HCT116 (cell line): ENCODE data around the gene DOCK4. TPM values are rescaled to one million over a fixed set of nuclear protein-coding genes. Genes with fewer than 3 reads are reported as not detected.

Experiments
- ATAC-seq: fragments of 200-7000 bp; cut with Tn5 transposase; 2 replicates; pipeline ENCODE4 v1.9.1; 2020; ENCODE audit warnings: mild to moderate bottlenecking, moderate library complexity
- BruUV-seq: library from RNA; stranded (reverse); fragments of 400-500 nt; replicated peaks from 2 replicates; lab custom pipeline; 2021; lab: Mats Ljungman, UMichigan
- CTCF ChIA-PET: fragments of 300-600 bp; sonication (Branson Sonifier 250); formaldehyde crosslinking; loops from one replicate; lab custom pipeline; 2021; ENCODE audit warnings: antibody characterized with exemption; lab: Charles Lee
- POLR2A ChIA-PET: fragments of 300-600, 350-600 bp; sonication (Branson Sonifier 250); formaldehyde crosslinking; loops from one replicate; lab custom pipeline; 2021; ENCODE audit warnings: antibody characterized with exemption; lab: Charles Lee
- RAD21 ChIA-PET, 2 experiments: fragments of 300-600 bp; sonication (Branson Sonifier 250); formaldehyde crosslinking; loops; one replicate each; lab custom pipeline; 2023; ENCODE audit warnings: low total read pairs in 2 of 2; ENCODE audit not compliant: uncharacterized antibody in 2 of 2, unreplicated experiment in 2 of 2, low non-redundant PET in 1 of 2; lab: Charles Lee
- DNase-seq: peaks from one replicate; pipeline ENCODE4 v3.0.0-alpha.2; 2010; ENCODE audit warnings: low read depth, low spot score
- H2AFZ ChIP-seq: fragments of 200-600 bp; shearing (Covaris generic), sonication (generic); 2 replicates; pipeline ENCODE4 v1.6.1; 2017; ENCODE audit warnings: low read depth, mixed run types, mixed read lengths, antibody characterized with exemption, low read length; ENCODE audit not compliant: poor library complexity, severe bottlenecking
- H3K27ac ChIP-seq: 2 replicates; pipeline ENCODE4 v1.5.1; 2012; ENCODE audit warnings: low read depth, low read length
- H3K27me3 ChIP-seq: fragments of 200-600 bp; sonication (generic); 2 replicates; pipeline ENCODE4 v1.6.1; 2016; ENCODE audit warnings: mixed run types, low read length, mixed read lengths; ENCODE audit not compliant: insufficient read depth
- H3K36me3 ChIP-seq, 2 experiments: fragments of 200-500 bp in 1 of 2; fragments of 200-600 bp in 1 of 2; sonication (Bioruptor generic) in 1 of 2; sonication (generic) in 1 of 2; 2 replicates each; pipeline versions ENCODE4 v1.5.1 to v1.6.1; 2014 to 2016; ENCODE audit warnings: low read length in 2 of 2, inconsistent platforms in 1 of 2, mixed read lengths in 1 of 2, mixed run types in 1 of 2; ENCODE audit not compliant: insufficient read depth in 2 of 2, control insufficient read depth in 1 of 2
- H3K4me1 ChIP-seq, 2 experiments: fragments of 200-600 bp in 1 of 2; sonication (generic) in 1 of 2; 2 replicates each; pipeline versions ENCODE4 v1.5.1 to v1.6.1; 2012 to 2017; ENCODE audit warnings: low read length in 2 of 2, inconsistent platforms in 1 of 2, mild to moderate bottlenecking in 1 of 2, mixed read lengths in 1 of 2, mixed run types in 1 of 2, moderate library complexity in 1 of 2; ENCODE audit not compliant: insufficient read depth in 2 of 2, control insufficient read depth in 1 of 2
- H3K4me2 ChIP-seq: fragments of 200-600 bp; sonication (generic); 2 replicates; pipeline ENCODE4 v1.6.1; 2017; ENCODE audit warnings: mixed run types, low read length, mixed read lengths
- H3K4me3 ChIP-seq, 2 experiments: fragments of 200-600 bp in 1 of 2; sonication (generic) in 1 of 2; replicated peaks in 1 of 2; 2 replicates each; pipeline ENCODE4 v1.5.1; 2011 to 2016; ENCODE audit warnings: low read length in 2 of 2, control low read depth in 1 of 2, low read depth in 1 of 2, mild to moderate bottlenecking in 1 of 2, mixed read lengths in 1 of 2, mixed run types in 1 of 2
- H3K79me2 ChIP-seq: fragments of 200-600 bp; sonication (generic); 2 replicates; pipeline ENCODE4 v1.6.1; 2017; ENCODE audit warnings: mild to moderate bottlenecking, mixed run types, low read length, moderate library complexity, mixed read lengths; ENCODE audit not compliant: insufficient read depth
- H3K9ac ChIP-seq: fragments of 200-600 bp; sonication (generic); 2 replicates; pipeline ENCODE4 v1.6.1; 2016; ENCODE audit warnings: low read length, mixed read lengths
- H3K9me2 ChIP-seq: fragments of 200-600 bp; sonication (generic), shearing (Covaris generic); 2 replicates; pipeline ENCODE4 v1.6.1; 2017; ENCODE audit warnings: mixed run types, mild to moderate bottlenecking, moderate library complexity; ENCODE audit not compliant: insufficient read depth
- H3K9me3 ChIP-seq, 2 experiments: fragments of 200-500 bp in 1 of 2; fragments of 200-600 bp in 1 of 2; sonication (Bioruptor generic) in 1 of 2; sonication (generic) in 1 of 2; 2 replicates each; pipeline ENCODE4 v1.6.1; 2014 to 2017; ENCODE audit warnings: low read length in 2 of 2, mixed read lengths in 2 of 2, inconsistent platforms in 1 of 2, low read depth in 1 of 2, mild to moderate bottlenecking in 1 of 2, mixed run types in 1 of 2, moderate library complexity in 1 of 2; ENCODE audit not compliant: control insufficient read depth in 1 of 2, insufficient read depth in 1 of 2
- H4K20me1 ChIP-seq: fragments of 200-600 bp; sonication (generic), shearing (Covaris generic); 2 replicates; pipeline ENCODE4 v1.6.1; 2017; ENCODE audit warnings: mixed run types, mild to moderate bottlenecking, moderate library complexity; ENCODE audit not compliant: insufficient read depth
- ATF3 ChIP-seq: IDR thresholded peaks from 2 replicates; pipeline ENCODE4 v1.6.1; 2012
- FOSL1 ChIP-seq: IDR thresholded peaks from 2 replicates; pipeline ENCODE4 v1.6.1; 2012; ENCODE audit warnings: low read depth
- JUND ChIP-seq: IDR thresholded peaks from 2 replicates; pipeline ENCODE4 v1.6.1; 2012
- POLR2A ChIP-seq: IDR thresholded peaks from 2 replicates; pipeline ENCODE4 v1.7.0; 2011; ENCODE audit warnings: borderline replicate concordance; ENCODE audit not compliant: insufficient read depth, insufficient read length; ENCODE audit errors: extremely low read depth
- REST ChIP-seq: IDR thresholded peaks from 2 replicates; pipeline ENCODE4 v1.6.1; 2012; ENCODE audit warnings: low read depth
- SP1 ChIP-seq: IDR thresholded peaks from 2 replicates; pipeline ENCODE4 v1.6.1; 2012; ENCODE audit warnings: low read depth
- TCF7L2 ChIP-seq: IDR thresholded peaks from 2 replicates; pipeline ENCODE4 v1.7.0; 2011; ENCODE audit warnings: borderline replicate concordance, inconsistent platforms; ENCODE audit not compliant: insufficient read depth, insufficient read length; ENCODE audit errors: extremely low read depth
- YY1 ChIP-seq: IDR thresholded peaks from 2 replicates; pipeline ENCODE4 v1.6.1; 2011; ENCODE audit warnings: low read length, low read depth, moderate library complexity, mild to moderate bottlenecking; ENCODE audit not compliant: insufficient replicate concordance; ENCODE audit errors: extremely low read depth
- intact Hi-C: fragments of 100-400 bp; cut with micrococcal nuclease; formaldehyde crosslinking; loops from 2 replicates; pipeline ENCODE4 v1.10.0; 2022
- total RNA-seq: library from RNA; stranded (reverse); gene quantifications from one replicate; pipeline ENCODE4 v1.2.1, GENCODE V29; 2021; ENCODE audit not compliant: unreplicated experiment

The DOCK4 gene
- total RNA-seq, 1 experiment from 2014 or later = 2.2 TPM

GRCh38 chr7:111789048-111789320 lies 417.2 kb downstream of the DOCK4 start:
- H3K4me2 ChIP-seq = no peak overlapping the region
- no peak for DNase-seq
- ChIA-PET POLR2A (no interaction called here), CTCF (no interaction called here), RAD21 (no interaction called here)
- H3K36me3 ChIP-seq = no peaks in the 10 kb centered on the region
- H3K79me2 ChIP-seq = no peaks in the 10 kb centered on the region
- H2AFZ ChIP-seq = no peak overlapping the region
- no peaks in the 10 kb centered on the region for H3K27me3 ChIP-seq
- H4K20me1 ChIP-seq = no peaks in the 10 kb centered on the region
- no TSS peak for BruUV-seq
- no peaks in the 10 kb centered on the region for H3K4me1 ChIP-seq
- H3K9me3 ChIP-seq = no peaks in the 10 kb centered on the region
- no peak overlapping the region for H3K4me3 ChIP-seq
- ATAC-seq = no peak
- no peak for TF ChIP-seq YY1
- no peak for TF ChIP-seq ATF3
- TF ChIP-seq REST = no peak
- no peak for TF ChIP-seq POLR2A
- TF ChIP-seq JUND = no peak
- no peak for TF ChIP-seq SP1
- no peak for TF ChIP-seq TCF7L2
- no peak for TF ChIP-seq FOSL1
- H3K9me2 ChIP-seq = no peaks in the 10 kb centered on the region
- H3K9ac ChIP-seq = no peak overlapping the region
- H3K27ac ChIP-seq = no peak overlapping the region
- intact Hi-C loops = no loop called here
